GM18907 (cell line): ENCODE data around the gene ITPR3.
"Not testable (repeated sequence)": the region's sequence is repeated elsewhere in the genome, so short reads cannot be mapped to it uniquely, and the experiment has no call there.

ENCODE experiments used
- ATAC-seq: cut with Tn5 transposase; IDR thresholded peaks from one replicate; pipeline ENCODE4 v1.9.1; 2021; ENCODE audit warnings: mild to moderate bottlenecking, moderate library complexity; ENCODE audit not compliant: unreplicated experiment

Gene ITPR3

DNA sequence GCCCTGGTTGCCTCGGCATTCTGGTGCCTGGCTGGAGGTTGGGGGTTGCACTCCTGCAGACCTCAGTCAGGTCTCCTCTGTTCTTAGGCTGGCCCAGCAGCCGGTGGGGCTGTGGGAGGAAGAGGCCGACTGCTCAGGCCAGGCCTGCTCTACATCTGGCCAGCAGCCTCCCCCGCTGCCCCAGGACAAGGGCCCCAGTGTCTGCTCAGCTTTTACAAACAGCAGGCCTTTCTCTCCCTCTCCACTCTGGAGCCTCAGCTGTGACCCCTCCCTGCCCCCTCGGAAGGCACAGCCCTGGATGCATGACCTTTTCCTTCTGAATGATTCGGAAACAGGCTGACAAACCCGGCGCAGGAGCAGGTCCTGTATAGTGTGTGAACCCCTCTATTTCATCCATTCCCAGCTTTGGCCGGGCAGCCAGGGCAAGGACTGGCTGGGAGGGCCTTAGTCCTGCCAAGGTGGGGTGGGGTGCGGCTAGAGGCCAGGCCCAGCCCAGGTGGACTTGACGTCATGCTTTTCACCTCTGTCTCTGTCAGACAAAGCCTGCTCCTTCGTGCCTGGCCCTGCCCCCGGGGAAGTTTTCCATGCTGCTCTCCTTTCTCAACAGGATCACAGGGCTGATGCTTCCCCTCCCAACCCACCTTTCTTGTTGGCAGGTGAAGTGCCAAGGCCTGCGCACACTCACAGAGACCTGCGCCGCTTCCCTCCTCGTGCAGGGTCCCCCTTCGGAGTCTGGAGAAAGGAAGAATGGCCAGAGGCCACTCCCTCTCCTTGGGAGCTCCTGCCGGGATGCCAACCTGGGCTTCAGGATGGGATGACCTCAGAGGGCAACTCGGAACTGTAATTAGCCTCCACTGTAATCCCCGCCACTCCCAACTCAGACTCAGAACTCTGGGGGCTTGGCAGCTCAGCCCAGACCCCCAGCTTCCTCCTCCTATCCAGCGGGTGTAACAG, 10.1 kb upstream of the ITPR3 start:
- ATAC-seq: no peak

DNA sequence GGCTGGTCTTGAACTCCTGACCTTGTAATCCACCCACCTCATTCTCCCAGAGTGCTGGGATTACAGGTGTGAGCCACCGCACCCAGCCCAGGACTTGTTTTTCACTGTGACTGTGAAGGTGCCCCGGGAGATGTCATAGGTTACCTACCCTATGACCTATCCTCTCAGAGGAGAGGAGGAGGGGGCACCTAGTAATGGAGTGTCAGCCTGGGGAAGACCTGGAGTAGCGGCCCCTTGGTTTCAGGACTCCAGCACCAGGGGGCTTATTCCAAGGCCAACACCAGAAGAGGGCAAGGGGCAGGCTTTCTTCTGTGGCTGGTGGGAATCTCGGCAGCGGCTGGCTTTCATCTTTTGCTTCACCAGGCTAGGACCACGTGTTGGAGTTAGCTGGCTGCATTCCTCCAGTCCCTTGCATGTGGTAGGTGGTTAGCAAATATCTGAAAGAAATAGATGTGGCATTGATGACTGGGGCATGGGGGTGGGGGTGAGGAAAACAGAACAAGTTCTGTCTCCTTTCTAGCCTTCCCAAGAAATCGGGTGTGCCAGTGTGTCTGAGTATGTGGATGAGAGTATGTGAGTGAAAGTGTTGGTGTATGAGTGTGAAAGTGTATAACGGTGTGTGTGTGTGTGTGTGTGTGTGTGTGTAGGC, 7.9 kb upstream of the ITPR3 start:
- no peak for ATAC-seq

DNA sequence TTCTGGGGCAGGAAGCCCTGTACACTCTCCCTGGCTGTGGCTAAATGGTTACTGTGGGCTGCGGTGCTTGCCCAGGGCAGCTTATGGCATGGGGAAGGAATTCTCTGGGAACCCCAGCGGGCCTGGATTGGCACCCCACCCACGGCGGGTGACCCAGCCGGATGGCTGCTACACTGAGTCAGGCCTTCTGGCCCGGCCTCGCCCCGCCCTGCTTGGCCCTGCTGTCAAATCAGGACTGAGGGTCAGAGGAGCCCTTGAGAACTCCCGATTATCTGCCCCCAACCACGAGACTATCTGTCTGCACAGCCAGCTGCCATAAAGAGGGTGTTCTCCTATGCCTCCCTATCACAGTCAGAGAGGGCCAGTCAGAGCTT, 7.3 kb upstream of the ITPR3 start:
- ATAC-seq: no peak

DNA sequence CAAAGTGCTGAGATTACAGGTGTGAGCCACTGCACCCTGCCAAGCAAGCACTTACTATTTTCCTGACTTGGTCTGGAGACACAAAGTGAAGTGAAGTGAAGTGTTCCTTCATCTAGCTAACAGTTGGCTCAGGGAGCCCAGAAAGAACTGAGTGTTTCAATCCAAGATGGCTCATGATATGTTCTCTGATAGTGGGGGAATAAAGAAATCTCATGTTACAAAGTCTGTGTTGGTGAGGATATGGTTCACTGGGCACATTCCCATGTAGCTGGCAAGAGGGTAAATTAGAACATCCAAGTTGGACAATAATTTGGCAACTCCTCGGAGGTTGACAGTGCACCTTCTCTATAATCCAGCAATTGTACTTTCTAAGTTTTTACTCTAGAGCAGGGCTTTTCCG, 5.0 kb upstream of the ITPR3 start:
- no peak for ATAC-seq

DNA sequence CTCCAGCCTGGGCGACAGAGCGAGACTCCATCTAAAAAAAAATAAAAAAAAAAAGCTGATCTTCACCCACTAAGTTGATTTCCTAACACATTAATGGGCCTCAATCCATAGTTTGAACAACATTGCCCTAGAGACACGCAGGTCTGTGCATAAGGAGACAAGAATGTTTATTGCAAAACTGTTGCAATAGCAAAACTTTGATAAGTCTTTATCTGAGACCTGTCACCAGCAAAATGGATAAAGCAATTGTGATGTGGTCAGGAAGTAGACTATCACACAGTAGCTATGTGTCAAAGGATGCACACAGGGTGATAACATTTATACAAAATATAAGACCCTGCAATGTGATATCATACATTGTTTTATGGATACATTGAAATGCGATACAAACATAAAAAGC, 4.2 kb upstream of the ITPR3 start:
- no peak for ATAC-seq

DNA sequence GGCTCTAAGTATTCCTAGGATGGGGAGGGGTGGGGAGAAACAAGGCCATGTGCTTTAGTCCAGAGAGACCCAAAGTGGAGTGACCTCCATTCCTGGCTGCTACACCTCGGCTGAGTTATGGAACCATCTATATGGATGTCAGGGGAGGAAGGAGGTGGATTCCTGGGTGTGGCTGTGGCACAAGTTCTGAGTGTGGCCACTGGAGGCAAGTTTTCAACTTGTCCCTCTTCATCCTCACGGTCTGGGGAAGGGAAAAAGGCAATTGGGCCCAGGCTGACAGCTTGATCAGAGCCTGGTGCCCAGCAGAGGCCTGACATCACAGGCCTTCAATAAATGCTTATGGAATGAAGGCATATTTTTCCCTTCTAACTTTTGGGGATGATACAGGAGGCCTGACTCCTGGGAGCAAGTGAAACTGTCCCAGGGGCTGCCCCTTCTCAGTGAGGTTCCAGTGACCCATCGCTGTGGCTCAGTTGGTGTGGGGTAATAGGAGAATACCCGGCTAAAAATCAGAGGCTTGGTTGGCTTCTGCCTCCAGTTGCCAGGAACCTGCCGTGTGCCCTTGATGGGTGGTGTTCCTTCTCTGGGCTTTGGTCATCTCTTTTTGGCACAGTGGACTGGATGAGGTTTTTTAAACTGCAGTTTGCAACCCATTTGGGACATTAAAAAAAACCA, 1.8 kb upstream of the ITPR3 start:
- no peak for ATAC-seq

DNA sequence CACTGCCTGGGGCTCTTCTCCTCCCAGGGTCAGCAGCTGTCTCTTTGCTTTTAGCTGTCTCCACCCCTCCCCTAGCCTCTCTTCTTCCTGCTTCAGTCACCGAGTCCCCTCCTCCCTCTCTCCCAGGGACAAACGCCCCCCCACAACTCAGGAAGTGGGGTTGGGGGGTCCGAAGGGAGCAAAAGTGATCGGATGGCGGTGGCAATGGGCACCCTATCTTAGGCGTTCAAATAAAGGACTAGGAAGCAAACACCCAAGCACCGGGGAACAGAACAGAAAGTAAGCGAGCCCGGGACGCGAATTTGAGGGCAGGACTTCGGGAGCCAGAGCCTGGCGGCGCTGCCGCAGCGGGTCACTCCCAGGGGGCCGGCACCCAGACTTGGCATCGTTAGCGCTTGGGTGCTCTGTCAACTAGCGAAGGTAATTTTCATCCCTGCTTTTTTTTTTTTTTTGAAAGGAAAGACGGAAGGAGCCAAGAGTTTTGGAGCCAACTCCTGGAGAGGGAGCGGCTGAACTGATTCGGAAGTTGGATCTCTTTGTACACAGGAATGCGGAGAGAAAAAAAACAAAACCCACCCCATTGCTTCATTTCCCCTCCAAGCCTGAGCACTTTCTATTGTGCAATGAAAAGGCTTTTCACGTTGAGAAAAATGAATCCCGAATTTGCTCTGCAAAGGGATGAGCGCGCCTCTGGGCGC, 815 bp upstream of the ITPR3 start:
- no peak for ATAC-seq

DNA sequence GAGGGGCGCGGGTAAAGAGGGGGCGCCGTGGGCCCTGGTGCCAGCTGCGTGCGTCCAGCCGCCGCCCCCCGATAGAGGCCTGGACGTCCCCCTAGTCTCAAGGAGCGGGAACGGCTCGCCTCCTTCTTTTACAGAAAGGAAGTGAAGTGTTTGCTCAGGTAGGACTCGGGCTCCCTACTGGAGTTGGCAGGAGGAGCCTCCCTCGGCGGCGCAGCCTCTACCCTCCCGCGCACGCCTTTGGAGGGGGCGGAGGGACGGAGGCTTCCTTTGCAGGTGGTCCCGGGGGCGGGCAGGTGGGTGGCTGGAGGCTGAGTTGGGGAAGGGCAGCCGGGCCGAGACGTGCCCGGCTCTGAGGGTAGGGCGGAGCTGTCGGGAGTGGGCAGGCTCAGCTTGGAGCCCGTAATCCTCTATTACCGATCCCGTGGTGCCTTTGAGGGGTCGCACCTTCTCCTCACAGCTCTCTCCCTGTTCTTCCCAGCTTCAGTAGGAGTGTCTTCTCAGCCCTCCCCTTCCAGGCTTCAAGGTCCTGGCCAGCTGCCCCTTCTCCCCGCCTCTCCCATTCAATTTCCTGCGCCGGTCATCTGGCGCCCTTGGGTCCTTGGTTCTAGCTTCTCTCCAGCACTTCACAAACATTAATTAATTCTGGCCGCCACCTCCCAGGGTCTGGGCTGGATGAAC, 728 bp downstream of the ITPR3 start:
- ATAC-seq: peak; percentile 12

DNA sequence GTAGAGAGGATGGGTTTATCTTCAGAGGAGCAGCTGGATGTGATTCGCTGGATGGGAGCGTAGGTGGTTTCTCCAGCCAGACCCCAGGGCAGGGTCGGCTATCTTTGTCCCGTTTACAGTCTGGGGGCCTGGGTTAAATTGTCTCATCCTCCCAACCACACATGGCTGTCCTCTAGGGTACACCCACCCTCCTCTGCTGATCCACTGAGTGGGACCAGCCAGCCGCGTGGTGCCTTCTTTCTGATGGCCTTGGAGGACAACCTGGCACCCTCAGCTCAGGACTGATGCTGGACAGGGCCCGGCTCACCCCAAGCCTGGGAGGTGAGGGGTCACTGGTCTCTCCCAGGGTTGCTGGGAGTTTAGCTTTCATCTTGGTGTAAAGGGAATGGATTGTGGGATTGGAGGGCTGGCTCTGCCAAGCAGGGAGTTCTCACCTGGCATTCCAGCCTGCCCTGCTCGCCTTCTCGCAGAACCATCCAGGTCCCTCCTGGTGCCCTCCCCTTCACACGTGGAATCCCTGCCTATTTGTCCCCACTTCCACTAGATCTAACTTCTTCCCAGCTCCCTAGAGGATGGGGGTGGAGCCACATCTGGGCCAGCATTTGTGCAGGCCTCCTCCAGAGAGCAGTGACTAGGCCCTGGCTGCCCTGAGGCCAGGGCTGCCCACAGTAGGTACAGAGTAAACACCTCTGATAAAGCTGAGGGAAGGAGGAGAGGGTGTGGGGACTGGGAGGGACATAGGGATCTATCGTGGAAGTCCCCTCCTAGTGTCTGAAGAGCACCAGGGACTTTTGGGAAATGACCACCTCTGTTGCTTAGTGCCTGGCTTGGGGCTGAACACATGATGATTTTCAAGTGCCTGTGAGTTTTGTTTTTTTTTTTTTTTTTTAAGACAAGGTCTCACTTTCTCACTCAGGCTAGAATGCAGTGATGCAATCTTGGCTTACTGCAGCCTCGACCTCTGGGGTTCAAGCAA, 1.6 kb downstream of the ITPR3 start:
- no peak for ATAC-seq

DNA sequence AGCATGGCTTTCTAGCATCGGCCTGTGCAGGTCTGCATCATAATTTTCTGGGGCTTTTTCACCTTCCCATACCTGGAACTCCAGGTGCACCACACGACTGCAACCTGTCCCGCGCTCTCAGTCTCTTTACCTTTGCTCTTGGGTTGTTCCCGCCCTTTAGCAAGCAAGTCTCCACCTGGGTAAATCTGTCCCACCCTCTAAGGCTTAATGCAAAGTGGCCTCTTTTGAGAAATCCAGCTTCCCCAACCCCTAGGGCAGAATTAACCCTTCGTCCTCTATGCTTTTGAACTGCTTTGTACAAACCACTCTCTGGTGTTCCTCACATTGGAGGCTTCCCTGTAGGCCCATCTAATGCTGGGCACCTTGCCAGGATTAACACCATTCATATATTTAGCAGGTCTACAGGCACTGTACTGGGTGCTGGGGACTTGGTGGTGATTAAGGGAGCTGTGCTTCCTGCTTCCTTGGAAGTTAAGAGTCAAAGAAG, 2.8 kb downstream of the ITPR3 start:
- no peak for ATAC-seq

DNA sequence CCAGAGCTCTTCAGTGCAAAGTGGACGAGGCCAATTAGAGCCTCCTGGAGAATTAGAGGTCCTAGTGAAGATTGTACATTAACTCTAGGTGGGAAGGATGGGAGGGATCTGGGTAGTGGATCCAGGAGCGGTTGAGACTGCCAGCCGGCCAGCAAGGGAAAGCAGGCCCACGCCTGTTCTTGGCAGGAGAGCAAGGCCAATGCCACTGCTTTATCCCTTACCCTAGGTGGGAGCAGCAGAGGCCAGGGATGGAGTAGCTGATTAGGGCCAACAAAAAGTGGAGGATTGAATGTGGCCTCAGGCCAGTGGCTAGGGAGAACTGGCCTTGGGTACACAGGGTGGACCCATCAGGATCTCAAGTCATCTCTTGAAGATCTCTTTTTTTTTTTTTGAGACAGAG, 3.7 kb downstream of the ITPR3 start:
- no peak for ATAC-seq

DNA sequence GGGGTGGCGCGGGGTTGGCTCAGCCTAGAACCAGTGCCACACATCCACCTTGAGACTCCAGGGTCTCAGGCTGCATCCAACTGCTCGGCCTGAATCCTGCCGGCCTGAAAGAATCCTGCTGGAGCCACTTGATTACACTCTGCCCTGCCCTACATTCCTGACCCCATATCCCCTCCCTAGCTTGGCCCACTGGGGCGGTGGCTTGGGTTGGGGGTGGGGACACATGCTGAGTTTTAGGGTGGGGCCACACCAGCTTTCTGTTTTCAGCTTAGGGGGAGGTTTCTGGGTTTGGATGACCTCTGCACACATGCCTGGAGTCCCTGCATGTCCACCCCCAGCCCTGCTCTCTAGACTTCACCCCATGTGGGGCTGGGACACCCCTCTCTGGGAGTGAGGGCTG, 6.8 kb downstream of the ITPR3 start:
- ATAC-seq: no peak

DNA sequence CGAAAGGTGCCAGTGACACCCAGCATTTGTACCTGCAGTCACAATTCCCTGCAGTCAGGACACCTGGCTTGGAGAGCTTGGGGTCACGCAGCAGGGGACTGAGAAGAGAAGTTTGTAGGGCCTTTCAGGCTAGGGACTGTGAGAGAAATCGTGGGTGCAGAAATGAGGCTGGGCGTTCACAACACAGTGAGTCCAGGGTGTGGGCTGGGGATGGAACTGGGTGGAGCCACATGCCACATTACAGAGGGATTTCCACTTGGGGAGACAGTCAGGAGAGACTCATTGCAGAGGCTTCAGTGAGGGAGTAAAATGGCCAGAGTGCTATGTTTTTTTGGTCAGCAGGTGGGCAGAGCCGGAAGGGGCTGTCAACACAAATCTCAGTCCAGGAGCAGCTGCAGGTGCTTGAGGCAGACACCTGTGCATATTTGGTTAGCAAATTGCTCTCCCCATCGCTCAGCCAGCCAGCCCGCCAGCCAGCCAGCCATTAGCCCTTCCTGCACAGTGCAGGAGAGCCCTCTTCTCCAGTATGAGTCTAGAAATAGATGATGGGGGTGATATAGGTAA, 7.4 kb downstream of the ITPR3 start:
- ATAC-seq: no peak

DNA sequence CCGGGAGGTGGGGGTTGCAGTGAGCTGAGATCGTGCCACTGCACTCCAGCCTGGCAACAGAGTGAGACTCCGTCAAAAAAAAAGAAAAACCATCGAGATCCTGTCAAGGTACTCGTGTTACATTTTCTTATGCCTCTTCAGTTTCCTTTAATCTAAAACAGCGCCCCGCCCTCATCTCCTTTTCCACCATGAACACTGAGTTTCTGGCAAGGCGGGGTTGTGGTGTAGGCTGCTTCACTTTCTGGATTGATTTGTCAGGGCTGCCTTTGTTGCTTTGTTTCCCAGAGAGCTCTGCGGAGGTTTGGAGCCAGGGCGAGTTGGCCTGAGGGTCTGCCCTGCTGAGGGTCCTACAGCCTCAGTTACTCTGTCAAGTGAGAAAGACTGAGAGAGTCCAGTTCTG, 8.9 kb downstream of the ITPR3 start:
- no peak for ATAC-seq

DNA sequence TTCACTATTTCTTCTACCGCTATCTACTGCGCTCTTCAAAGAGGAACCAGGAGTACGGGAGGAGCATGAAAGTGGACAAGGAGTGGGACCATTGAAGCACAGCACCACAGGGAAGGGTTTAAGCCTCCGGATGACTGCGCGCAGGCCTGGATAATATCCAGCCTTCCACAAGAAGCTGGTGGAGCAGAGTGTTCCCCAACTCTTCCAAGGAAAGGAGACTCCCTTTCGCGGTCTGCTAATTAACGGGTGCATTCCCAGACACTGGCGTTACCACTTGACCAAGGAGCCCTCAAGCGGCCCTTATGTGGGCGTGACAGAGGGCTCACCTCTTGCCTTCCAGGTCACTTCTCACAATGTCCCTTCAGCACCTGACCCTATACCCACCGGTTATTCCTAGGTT, 10.4 kb downstream of the ITPR3 start:
- ATAC-seq: not testable (repeated sequence)

DNA sequence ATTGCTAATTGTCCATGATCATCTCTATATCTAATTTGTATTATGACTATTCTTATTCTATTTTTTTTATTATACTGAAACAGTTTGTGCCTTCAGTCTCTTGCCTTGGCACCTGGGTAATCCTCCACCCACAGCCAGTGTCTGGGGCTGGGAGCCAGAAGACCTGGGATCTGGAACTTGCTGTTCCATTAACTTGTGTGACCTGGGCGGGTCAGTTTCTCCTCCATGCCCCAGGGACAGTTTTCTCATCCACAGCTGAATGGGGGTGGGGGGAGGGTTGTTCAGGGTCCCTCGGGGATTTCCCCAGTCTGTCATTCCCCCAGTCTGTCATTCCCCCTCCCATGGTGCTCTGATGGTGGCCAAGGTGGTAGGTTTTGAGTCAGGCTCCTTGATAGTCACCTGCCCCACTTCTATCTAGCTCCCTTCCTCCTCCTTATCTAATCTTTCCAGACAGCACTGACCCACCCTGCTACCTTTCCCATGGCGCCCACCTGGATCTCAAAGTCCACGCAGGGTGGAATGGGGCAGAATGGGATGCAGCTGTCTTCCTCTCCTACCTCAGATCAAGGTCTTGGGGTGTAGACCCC, 10.9 kb downstream of the ITPR3 start:
- ATAC-seq: no peak

DNA sequence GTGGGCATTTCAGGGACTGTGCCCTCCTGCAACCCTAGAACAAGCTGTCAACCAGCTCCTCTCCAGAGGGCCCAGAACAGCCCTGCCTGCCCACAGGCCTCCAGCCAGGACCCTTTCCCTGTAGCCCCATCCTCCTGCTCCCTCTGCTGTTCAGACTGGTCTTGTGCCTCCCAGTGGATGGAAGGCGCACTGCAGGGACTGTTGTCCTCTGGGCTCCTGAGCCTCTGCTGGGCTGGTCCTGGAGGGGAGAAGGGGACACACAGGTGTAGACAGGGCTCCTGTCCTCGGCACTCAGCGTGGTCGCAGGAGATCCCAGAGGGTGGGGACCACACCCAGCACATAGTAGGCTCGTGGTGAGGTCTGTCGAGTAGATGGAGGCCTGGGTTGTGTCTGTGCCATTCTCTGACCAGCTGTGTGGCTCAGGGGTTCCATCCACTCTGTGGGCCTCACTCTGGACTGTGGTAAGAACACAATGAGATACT, 11.5 kb downstream of the ITPR3 start:
- peak; percentile 15 for ATAC-seq

DNA sequence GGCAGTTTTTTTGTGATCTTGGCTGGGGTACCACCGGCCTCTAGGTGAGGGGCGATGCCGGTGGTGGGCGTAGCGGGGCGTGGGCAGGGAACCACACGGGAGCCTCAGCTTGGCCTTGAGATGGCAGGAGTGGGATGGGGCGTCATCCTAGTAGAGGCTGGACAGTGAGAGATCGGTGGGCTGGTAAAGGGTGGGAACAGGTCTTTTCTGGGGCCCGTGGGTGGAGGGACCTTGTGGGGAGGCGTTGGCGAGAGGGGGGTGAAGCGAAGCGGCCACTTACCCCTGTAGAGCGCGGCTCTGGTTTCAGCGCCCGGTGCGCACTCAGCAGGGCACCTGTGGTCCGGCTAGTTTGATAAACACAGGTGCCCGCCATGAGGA, 12.0 kb downstream of the ITPR3 start:
- ATAC-seq: peak; percentile 24
